ENCODE results near the gene TCL1B. TPM values are rescaled to one million over a fixed set of nuclear protein-coding genes. Genes with fewer than 3 reads are reported as not detected.

The TCL1B gene
- total RNA-seq, 2 donors from 2014 or later: not detected

DNA sequence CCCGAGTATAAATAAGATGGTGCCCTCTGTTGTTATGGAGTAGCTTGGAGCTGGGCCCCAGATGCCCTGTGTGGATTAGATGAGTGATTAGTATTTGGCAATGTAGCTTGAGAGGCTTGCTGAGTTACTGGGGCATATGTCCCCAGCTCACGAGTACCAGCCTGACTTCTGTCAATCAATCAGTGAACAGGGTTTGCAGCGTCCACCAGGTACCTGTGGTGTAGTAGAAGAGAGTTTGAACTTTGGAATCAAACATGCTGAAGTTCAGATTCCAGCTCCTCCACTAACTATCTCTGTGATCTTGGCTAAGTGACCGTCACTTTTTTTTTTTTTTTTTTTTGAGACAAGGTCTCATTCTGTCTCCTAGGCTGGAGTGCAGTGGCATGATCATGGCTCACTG is 11.6 kb upstream of the TCL1B start:
- WGBS, 2 donors: 48 to 57% methylated on average over 4 of the region's 4 CpGs
- DNase-seq (no peak), ATAC-seq (no peak)
- Histone ChIP-seq H3K4me3 (no peak overlapping the region), H3K27me3 (no peaks in the 10 kb centered on the region), H3K4me1 (peaks cover 15% of the 10 kb centered on the region), H3K9me3 (no peaks in the 10 kb centered on the region), H3K27ac (no peak overlapping the region), H3K36me3 (replicated peaks in 1 of 2; ENCODE audit: insufficient read depth in 1 of 2, low read depth in 2 of 2) (no peaks in the 10 kb centered on the region)
- intact Hi-C loops (cut with DNase I): no loop called here
- TF ChIP-seq POLR2A (IDR thresholded peaks at IDR 0.05): no peak
- TF ChIP-seq, protein P1, sequence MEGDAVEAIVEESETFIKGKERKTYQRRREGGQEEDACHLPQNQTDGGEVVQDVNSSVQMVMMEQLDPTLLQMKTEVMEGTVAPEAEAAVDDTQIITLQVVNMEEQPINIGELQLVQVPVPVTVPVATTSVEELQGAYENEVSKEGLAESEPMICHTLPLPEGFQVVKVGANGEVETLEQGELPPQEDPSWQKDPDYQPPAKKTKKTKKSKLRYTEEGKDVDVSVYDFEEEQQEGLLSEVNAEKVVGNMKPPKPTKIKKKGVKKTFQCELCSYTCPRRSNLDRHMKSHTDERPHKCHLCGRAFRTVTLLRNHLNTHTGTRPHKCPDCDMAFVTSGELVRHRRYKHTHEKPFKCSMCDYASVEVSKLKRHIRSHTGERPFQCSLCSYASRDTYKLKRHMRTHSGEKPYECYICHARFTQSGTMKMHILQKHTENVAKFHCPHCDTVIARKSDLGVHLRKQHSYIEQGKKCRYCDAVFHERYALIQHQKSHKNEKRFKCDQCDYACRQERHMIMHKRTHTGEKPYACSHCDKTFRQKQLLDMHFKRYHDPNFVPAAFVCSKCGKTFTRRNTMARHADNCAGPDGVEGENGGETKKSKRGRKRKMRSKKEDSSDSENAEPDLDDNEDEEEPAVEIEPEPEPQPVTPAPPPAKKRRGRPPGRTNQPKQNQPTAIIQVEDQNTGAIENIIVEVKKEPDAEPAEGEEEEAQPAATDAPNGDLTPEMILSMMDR (IDR thresholded peaks at IDR 0.05): no peak

DNA sequence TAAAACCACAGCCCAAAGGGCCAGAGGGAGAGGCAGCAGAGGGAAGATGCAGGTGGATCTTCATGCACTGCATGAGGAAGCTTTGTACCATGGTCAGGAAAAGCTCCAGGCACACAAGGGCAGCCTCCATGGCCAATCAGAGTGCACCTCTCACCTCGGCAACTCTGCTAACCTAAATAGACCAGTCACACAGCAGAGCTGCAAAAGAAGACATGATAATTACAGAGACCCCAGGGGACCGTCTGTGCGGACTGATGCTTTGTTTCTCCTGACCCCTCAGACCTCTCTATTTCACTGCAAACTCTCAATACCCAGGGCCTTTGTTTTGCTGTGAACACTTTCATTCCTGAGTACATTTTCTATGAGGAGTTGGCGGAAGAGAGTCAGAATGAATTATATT is 10.7 kb upstream of the TCL1B start:
- intact Hi-C loops (cut with DNase I): no loop called here
- Histone ChIP-seq H3K9me3 (no peaks in the 10 kb centered on the region), H3K36me3 (replicated peaks in 1 of 2; ENCODE audit: insufficient read depth in 1 of 2, low read depth in 2 of 2) (no peaks in the 10 kb centered on the region), H3K27ac (no peak overlapping the region), H3K27me3 (no peaks in the 10 kb centered on the region), H3K4me1 (peaks cover 20% of the 10 kb centered on the region), H3K4me3 (no peak overlapping the region)
- 85 to 88% methylated on average over 4 of the region's 4 CpGs for WGBS, 2 donors
- no peak for ATAC-seq
- DNase-seq: no peak
- TF ChIP-seq POLR2A (IDR thresholded peaks at IDR 0.05): no peak
- TF ChIP-seq, protein P1 (IDR thresholded peaks at IDR 0.05): no peak

DNA sequence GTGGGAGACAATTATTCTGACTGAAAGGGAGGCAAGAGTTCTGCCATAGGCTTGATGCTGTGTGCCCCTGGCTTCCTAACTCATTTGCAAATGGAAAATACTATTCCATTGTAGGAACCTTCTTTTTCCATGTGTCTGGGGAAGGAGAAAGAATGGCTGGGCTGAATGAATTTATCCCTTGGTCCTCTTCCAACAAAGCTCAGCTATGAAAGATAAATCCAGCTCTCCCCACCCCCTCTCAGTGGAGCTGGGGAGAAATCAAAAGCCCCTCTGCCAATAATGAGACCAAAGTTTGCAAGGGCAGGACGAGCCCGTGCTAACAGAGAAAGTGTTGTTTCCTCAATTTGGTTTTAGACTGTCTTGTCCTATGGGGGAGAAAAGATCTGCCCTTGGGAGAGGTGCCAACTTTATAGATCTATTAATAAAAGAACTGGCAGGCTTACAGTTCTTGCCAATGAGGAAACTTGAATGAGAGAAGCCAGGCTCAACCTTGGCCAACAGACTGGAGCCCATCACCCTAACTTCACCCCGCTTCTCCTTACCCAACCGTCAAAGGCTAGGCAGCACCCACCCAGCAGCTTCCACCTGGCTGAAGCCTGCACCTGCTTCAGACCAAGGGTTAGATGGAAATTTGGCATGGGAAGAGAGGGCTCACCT is 8.9 kb upstream of the TCL1B start:
- intact Hi-C loops (cut with DNase I): no loop called here
- Histone ChIP-seq H3K9me3 (no peaks in the 10 kb centered on the region), H3K4me3 (no peak overlapping the region), H3K36me3 (replicated peaks in 1 of 2; ENCODE audit: insufficient read depth in 1 of 2, low read depth in 2 of 2) (no peaks in the 10 kb centered on the region), H3K27me3 (no peaks in the 10 kb centered on the region), H3K4me1 (peaks cover 20% of the 10 kb centered on the region), H3K27ac (peak overlapping the region in 1 of 4 donors; percentile 3)
- ATAC-seq (peak; percentile 38), DNase-seq (peak in 3 of 4 donors; percentile 21 to 27 (median 22))
- TF ChIP-seq POLR2A (IDR thresholded peaks at IDR 0.05): no peak
- TF ChIP-seq, protein P1 (IDR thresholded peaks at IDR 0.05): no peak
- 24 to 31% methylated on average over 4 of the region's 4 CpGs for WGBS, 2 donors

DNA sequence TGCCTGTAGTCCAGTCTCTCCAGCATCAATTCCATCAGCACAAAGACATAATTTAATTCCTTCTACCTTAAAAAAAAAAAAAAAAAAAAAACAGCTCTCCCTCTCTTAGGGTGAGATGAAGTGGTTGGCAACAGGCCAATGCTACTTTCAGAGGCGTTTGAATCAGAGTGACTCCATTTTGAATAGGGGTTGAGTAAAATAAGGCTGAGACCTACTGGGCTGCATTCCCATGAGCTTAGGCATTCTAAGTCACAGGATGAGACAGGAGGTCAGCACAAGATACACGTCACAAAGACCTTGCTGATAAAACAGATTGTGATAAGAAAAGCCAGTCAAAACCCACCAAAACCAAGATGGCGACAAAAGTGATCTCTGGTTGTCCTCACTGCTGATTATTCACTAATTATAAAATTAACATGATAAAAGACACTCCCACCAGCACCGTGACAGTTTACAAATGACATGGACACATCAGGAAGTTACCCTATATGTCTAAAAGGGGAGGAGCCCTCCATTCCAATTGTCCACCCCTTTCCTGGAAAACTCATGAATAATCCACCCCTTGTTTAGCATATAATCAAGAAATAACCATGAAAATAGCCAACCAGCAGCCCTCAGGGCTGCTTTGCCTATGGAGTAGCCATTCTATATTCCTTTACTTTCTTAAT is 6.9 kb upstream of the TCL1B start:
- peaks cover 20% of the 10 kb centered on the region for H3K4me1 ChIP-seq
- TF ChIP-seq POLR2A (IDR thresholded peaks at IDR 0.05): no peak
- TF ChIP-seq, protein P1 (IDR thresholded peaks at IDR 0.05): no peak
- no peak overlapping the region for H3K4me3 ChIP-seq
- no peaks in the 10 kb centered on the region for H3K27me3 ChIP-seq
- H3K27ac ChIP-seq: no peak overlapping the region
- intact Hi-C loops (cut with DNase I): no loop called here
- no peak for DNase-seq
- WGBS, 2 donors: 58 to 67% methylated on average over 4 of the region's 4 CpGs
- no peaks in the 10 kb centered on the region for H3K9me3 ChIP-seq
- no peak for ATAC-seq
- H3K36me3 ChIP-seq (replicated peaks in 1 of 2; ENCODE audit: insufficient read depth in 1 of 2, low read depth in 2 of 2): no peaks in the 10 kb centered on the region

Measured in body of pancreas (tissue), 4 donors.